Measurements from ENCODE around the gene FAM53B.

Gene FAM53B

GRCh38 chr10:124756156-124756903 lies 12.2 kb upstream of the FAM53B start:
- no peak overlapping the region for H3K4me3 ChIP-seq (IDR thresholded peaks at IDR 0.05; ENCODE audit: insufficient read depth, low read depth, low read length)
- no peaks in the 10 kb centered on the region for H3K27me3 ChIP-seq (ENCODE audit: insufficient read depth, low read depth)
- H3K4me1 ChIP-seq (ENCODE audit: low read depth, poor library complexity, severe bottlenecking) = no peaks in the 10 kb centered on the region
- no peaks in the 10 kb centered on the region for H3K79me2 ChIP-seq (ENCODE audit: insufficient read depth, low read depth)
- no peak overlapping the region for H3K9ac ChIP-seq
- H3K36me3 ChIP-seq (ENCODE audit: insufficient read depth) = no peaks in the 10 kb centered on the region; the same call in 1 of the 2 replicates
- no peaks in the 10 kb centered on the region for H4K20me1 ChIP-seq (ENCODE audit: insufficient read depth)
- H3K4me2 ChIP-seq = no peak overlapping the region
- H3K27ac ChIP-seq = no peak overlapping the region
- TF ChIP-seq CTCF (conservative IDR thresholded peaks at IDR 0.05; ENCODE audit: low read depth, low read length) = no peak
- no peak overlapping the region for H2AFZ ChIP-seq (ENCODE audit: low read depth)

DNA sequence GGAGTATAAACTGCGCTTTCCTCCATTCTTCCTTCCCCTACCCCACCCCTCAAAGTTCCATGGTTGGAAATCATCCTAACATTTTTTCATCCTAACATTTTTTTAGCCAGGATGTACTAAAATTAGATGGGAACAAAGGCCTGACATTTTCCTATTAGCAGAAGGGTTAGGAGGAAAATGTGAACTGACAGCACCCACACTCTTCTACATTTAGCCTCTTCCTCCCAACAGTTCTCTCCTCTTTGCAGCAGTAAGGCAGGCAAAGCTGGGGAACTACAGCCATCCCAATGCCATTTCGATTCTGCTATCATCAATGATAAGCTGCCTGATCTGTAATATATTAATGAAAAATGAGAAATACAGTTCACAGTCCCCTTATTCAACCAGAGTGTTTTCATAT lies 11.4 kb upstream of the FAM53B start:
- Histone ChIP-seq H2AFZ (ENCODE audit: low read depth) (no peak overlapping the region), H3K4me3 (IDR thresholded peaks at IDR 0.05; ENCODE audit: insufficient read depth, low read depth, low read length) (no peak overlapping the region), H3K27me3 (ENCODE audit: insufficient read depth, low read depth) (no peaks in the 10 kb centered on the region), H3K79me2 (ENCODE audit: insufficient read depth, low read depth) (no peaks in the 10 kb centered on the region), H3K9ac (no peak overlapping the region), H3K4me1 (ENCODE audit: low read depth, poor library complexity, severe bottlenecking) (no peaks in the 10 kb centered on the region), H3K4me2 (no peak overlapping the region), H3K27ac (no peak overlapping the region), H4K20me1 (ENCODE audit: insufficient read depth) (no peaks in the 10 kb centered on the region), H3K36me3 (ENCODE audit: insufficient read depth) (no peaks in the 10 kb centered on the region; the same call in 1 of the 2 replicates)
- no peak for TF ChIP-seq CTCF (conservative IDR thresholded peaks at IDR 0.05; ENCODE audit: low read depth, low read length)

DNA sequence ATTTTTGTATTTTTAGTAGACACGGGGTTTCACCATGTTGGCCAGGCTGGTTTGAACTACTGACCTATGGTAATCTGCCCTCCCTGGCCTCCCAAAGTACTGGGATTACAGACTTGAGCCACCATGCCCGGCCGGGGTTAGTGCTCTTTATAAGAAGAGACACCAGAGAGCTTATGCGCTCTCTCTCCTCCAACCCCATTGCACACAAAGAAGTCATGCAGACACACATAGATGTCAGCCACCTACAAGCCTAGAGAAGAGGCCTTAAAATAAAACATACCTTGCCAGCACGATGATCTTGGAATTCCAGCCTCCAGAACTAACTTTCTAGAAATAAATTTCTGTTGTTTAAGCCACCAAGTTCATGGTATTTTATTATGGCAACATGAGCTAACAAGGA lies 10.0 kb upstream of the FAM53B start:
- H4K20me1 ChIP-seq (ENCODE audit: insufficient read depth) = no peaks in the 10 kb centered on the region
- no peaks in the 10 kb centered on the region for H3K36me3 ChIP-seq (ENCODE audit: insufficient read depth)
- peaks cover 13% of the 10 kb centered on the region for H3K4me1 ChIP-seq (ENCODE audit: low read depth, poor library complexity, severe bottlenecking)
- H2AFZ ChIP-seq (ENCODE audit: low read depth) = no peak overlapping the region
- H3K9ac ChIP-seq = no peak overlapping the region
- no peak overlapping the region for H3K4me3 ChIP-seq (IDR thresholded peaks at IDR 0.05; ENCODE audit: insufficient read depth, low read depth, low read length)
- no peak for TF ChIP-seq CTCF (conservative IDR thresholded peaks at IDR 0.05; ENCODE audit: low read depth, low read length)
- no peaks in the 10 kb centered on the region for H3K79me2 ChIP-seq (ENCODE audit: insufficient read depth, low read depth)
- no peaks in the 10 kb centered on the region for H3K27me3 ChIP-seq (ENCODE audit: insufficient read depth, low read depth)
- H3K4me2 ChIP-seq = no peak overlapping the region
- H3K27ac ChIP-seq = no peak overlapping the region

DNA sequence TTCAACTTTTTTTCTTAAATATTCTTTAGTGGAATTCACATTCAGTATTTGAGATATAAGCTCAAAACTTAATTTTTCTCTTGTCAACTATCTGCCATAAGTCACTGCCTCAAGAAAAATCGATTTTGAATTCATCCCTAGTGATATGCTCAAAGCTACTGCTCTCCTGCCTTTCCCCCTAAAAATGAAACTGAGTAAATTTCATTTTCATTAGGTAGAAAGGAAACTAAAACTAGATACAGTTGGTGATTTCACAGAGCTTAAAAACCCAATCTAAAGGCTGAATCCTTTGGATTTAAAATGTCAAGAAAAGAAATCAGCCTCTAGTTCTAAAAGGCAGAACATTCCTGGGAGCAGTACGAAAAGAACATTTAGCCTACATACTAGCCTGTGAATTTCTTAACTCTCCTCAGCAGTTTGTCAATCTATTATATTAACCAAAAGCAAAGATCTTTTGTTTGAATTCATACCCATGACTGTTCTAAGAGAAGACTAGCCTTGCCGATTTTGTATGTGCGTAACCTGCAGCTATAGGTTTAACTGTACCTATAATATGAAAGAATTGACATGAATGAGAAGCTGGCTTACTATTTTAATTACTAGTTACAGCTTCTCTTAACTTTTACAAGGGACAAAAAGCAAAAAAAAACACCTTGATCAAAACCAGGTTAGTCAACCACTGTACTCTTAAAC lies 4.9 kb upstream of the FAM53B start:
- H3K79me2 ChIP-seq (ENCODE audit: insufficient read depth, low read depth) = no peaks in the 10 kb centered on the region
- peak overlapping the region; percentile 59 for H3K4me2 ChIP-seq
- no peaks in the 10 kb centered on the region for H4K20me1 ChIP-seq (ENCODE audit: insufficient read depth)
- H3K9ac ChIP-seq = no peak overlapping the region
- no peak overlapping the region for H3K4me3 ChIP-seq (IDR thresholded peaks at IDR 0.05; ENCODE audit: insufficient read depth, low read depth, low read length)
- H3K27ac ChIP-seq = peak overlapping the region; percentile 60
- no peaks in the 10 kb centered on the region for H3K36me3 ChIP-seq (ENCODE audit: insufficient read depth)
- peaks cover 47% of the 10 kb centered on the region for H3K4me1 ChIP-seq (ENCODE audit: low read depth, poor library complexity, severe bottlenecking)
- no peak for TF ChIP-seq CTCF (conservative IDR thresholded peaks at IDR 0.05; ENCODE audit: low read depth, low read length)
- H2AFZ ChIP-seq (ENCODE audit: low read depth) = no peak overlapping the region
- no peaks in the 10 kb centered on the region for H3K27me3 ChIP-seq (ENCODE audit: insufficient read depth, low read depth)
